H1 (cell line): ENCODE data around the gene RREB1. TPM values are rescaled to one million over a fixed set of nuclear protein-coding genes. Genes with fewer than 3 reads are reported as not detected.

Experiments
- CTCF ChIA-PET: fragments of 300-600 bp; sonication (Branson Sonifier 250); formaldehyde crosslinking; loops from one replicate; lab custom pipeline; 2021; ENCODE audit not compliant: partially characterized antibody; lab: Charles Lee
- POLR2A ChIA-PET: fragments of 300-600 bp; sonication (Branson Sonifier 250); formaldehyde crosslinking; loops from one replicate; lab custom pipeline; 2021; ENCODE audit warnings: inconsistent platforms; ENCODE audit not compliant: partially characterized antibody; lab: Charles Lee
- DNase-seq, 2 experiments: peaks; one replicate each; pipeline versions ENCODE4 v3.0.0 to v3.0.0-alpha.2; 2010 to 2022; ENCODE audit warnings: low spot score in 2 of 2, low read depth in 1 of 2, mixed read lengths in 1 of 2
- FAIRE-seq: peaks from 2 replicates; lab custom pipeline; 2011; peaks lifted over from hg19 to GRCh38; lab: Jason Lieb, UNC
- H2AFZ ChIP-seq: 2 replicates; pipeline ENCODE4 v1.8.1; 2012; ENCODE audit warnings: low read length, inconsistent platforms
- H2AK5ac ChIP-seq: 2 replicates; pipeline ENCODE4 v1.6.1; 2013; ENCODE audit warnings: low read depth, low read length
- H2BK120ac ChIP-seq: replicated peaks from 2 replicates; pipeline ENCODE3; 2013; ENCODE audit warnings: low read depth, low read length, inconsistent platforms
- H2BK12ac ChIP-seq: 2 replicates; pipeline ENCODE4 v1.6.1; 2013; ENCODE audit warnings: low read depth, low read length
- H2BK15ac ChIP-seq: 2 replicates; pipeline ENCODE4 v1.6.1; 2013; ENCODE audit warnings: low read length
- H2BK20ac ChIP-seq: 2 replicates; pipeline ENCODE4 v1.6.1; 2013; ENCODE audit warnings: low read length
- H2BK5ac ChIP-seq: 2 replicates; pipeline ENCODE4 v1.6.1; 2013; ENCODE audit warnings: low read depth, low read length
- H3K14ac ChIP-seq: 2 replicates; pipeline ENCODE4 v1.6.1; 2013; ENCODE audit warnings: inconsistent platforms; ENCODE audit not compliant: insufficient read length
- H3K18ac ChIP-seq: 2 replicates; pipeline ENCODE4 v1.6.1; 2013; ENCODE audit warnings: low read length; ENCODE audit errors: extremely low read depth
- H3K23ac ChIP-seq: 2 replicates; pipeline ENCODE4 v1.6.1; 2013; ENCODE audit warnings: inconsistent platforms; ENCODE audit not compliant: insufficient read length
- H3K23me2 ChIP-seq: 2 replicates; pipeline ENCODE4 v1.6.1; 2013; ENCODE audit warnings: low read depth, low read length
- H3K27ac ChIP-seq: 2 replicates; pipeline ENCODE4 v1.6.1; 2011; ENCODE audit warnings: low read depth, low read length, inconsistent platforms
- H3K27me3 ChIP-seq, 4 experiments: replicated peaks in 1 of 4; 1 replicate in 1 of 4; 2 replicates in 3 of 4; pipeline versions ENCODE4 v1.6.1 to v1.8.1; 2011 to 2013; ENCODE audit warnings: low read length in 3 of 4, mild to moderate bottlenecking in 3 of 4, inconsistent platforms in 2 of 4, mixed read lengths in 2 of 4, moderate library complexity in 1 of 4; ENCODE audit not compliant: control insufficient read depth in 3 of 4, insufficient read depth in 3 of 4; ENCODE audit errors: extremely low read depth in 1 of 4
- H3K36me3 ChIP-seq, 4 experiments: 2 replicates each; pipeline versions ENCODE4 v1.6.1 to v1.8.1; 2011 to 2013; ENCODE audit warnings: mild to moderate bottlenecking in 4 of 4, low read length in 3 of 4, moderate library complexity in 2 of 4, control low read depth in 1 of 4, inconsistent platforms in 1 of 4; ENCODE audit not compliant: insufficient read depth in 4 of 4, control insufficient read depth in 2 of 4
- H3K4ac ChIP-seq: replicated peaks from 2 replicates; pipeline ENCODE3; 2013; ENCODE audit warnings: low read length, low read depth, mixed read lengths, inconsistent platforms; ENCODE audit not compliant: insufficient read length
- H3K4me1 ChIP-seq, 4 experiments: replicated peaks in 1 of 4; 1 replicate in 1 of 4; 2 replicates in 3 of 4; pipeline versions ENCODE4 v1.6.1 to v1.8.1; 2011 to 2013; ENCODE audit warnings: low read length in 3 of 4, inconsistent platforms in 2 of 4, mixed read lengths in 1 of 4; ENCODE audit not compliant: insufficient read depth in 4 of 4, control insufficient read depth in 3 of 4
- H3K4me2 ChIP-seq, 2 experiments: 2 replicates each; pipeline versions ENCODE4 v1.6.1 to v1.8.1; 2011 to 2013; ENCODE audit warnings: low read depth in 2 of 2, low read length in 2 of 2, control low read depth in 1 of 2, inconsistent platforms in 1 of 2, mild to moderate bottlenecking in 1 of 2; ENCODE audit not compliant: insufficient read depth in 1 of 2
- H3K4me3 ChIP-seq, 4 experiments: fragments of 200-600, 300-600 bp in 1 of 4; sonication (generic), shearing (Covaris generic), sonication (Bioruptor Twin) in 1 of 4; 2 replicates each; pipeline versions ENCODE4 v1.5.1 to v1.8.1; 2011 to 2016; ENCODE audit warnings: low read length in 4 of 4, low read depth in 3 of 4, control low read depth in 2 of 4, inconsistent platforms in 2 of 4, mild to moderate bottlenecking in 2 of 4, mixed read lengths in 1 of 4, moderate library complexity in 1 of 4; ENCODE audit not compliant: insufficient read depth in 2 of 4; ENCODE audit errors: extremely low read depth in 1 of 4
- H3K56ac ChIP-seq: replicated peaks from 2 replicates; pipeline ENCODE3; 2013; ENCODE audit warnings: low read depth, mild to moderate bottlenecking, mixed read lengths, low read length, inconsistent platforms; ENCODE audit not compliant: insufficient read length
- H3K79me1 ChIP-seq: 2 replicates; pipeline ENCODE4 v1.6.1; 2013; ENCODE audit warnings: low read depth, low read length, control low read depth
- H3K79me2 ChIP-seq, 2 experiments: 2 replicates each; pipeline versions ENCODE4 v1.6.1 to v1.8.1; 2012 to 2013; ENCODE audit warnings: low read length in 2 of 2, mild to moderate bottlenecking in 2 of 2, inconsistent platforms in 1 of 2; ENCODE audit not compliant: insufficient read depth in 2 of 2, control insufficient read depth in 1 of 2
- H3K9ac ChIP-seq, 4 experiments: replicated peaks in 1 of 4; 1 replicate in 1 of 4; 2 replicates in 3 of 4; pipeline versions ENCODE4 v1.6.1 to v1.8.1; 2011 to 2013; ENCODE audit warnings: low read depth in 3 of 4, low read length in 3 of 4, control low read depth in 2 of 4, mild to moderate bottlenecking in 2 of 4, moderate library complexity in 2 of 4, inconsistent platforms in 1 of 4; ENCODE audit errors: extremely low read depth in 1 of 4
- H3K9me3 ChIP-seq, 2 experiments: 2 replicates each; pipeline versions ENCODE4 v1.6.1 to v1.8.1; 2012 to 2013; ENCODE audit warnings: mild to moderate bottlenecking in 2 of 2, moderate library complexity in 2 of 2, control low read depth in 1 of 2, inconsistent platforms in 1 of 2, low read depth in 1 of 2, low read length in 1 of 2, mixed read lengths in 1 of 2; ENCODE audit not compliant: insufficient read depth in 2 of 2
- H4K20me1 ChIP-seq, 2 experiments: replicated peaks in 1 of 2; 2 replicates each; pipeline versions ENCODE3 to v1.8.1; 2011 to 2013; ENCODE audit warnings: inconsistent platforms in 2 of 2, low read length in 2 of 2, mild to moderate bottlenecking in 1 of 2; ENCODE audit not compliant: insufficient read depth in 2 of 2, control insufficient read depth in 1 of 2
- H4K5ac ChIP-seq: 2 replicates; pipeline ENCODE4 v1.6.1; 2013; ENCODE audit warnings: low read length, low read depth, mixed read lengths, inconsistent platforms; ENCODE audit not compliant: insufficient read length
- H4K8ac ChIP-seq: 2 replicates; pipeline ENCODE4 v1.8.0; 2013; ENCODE audit warnings: mild to moderate bottlenecking, moderate library complexity, low read length, inconsistent platforms; ENCODE audit not compliant: insufficient read depth; ENCODE audit errors: extremely low read depth
- H4K91ac ChIP-seq: replicated peaks from 2 replicates; pipeline ENCODE3; 2013; ENCODE audit warnings: low read length, mixed read lengths, inconsistent platforms; ENCODE audit not compliant: insufficient read length
- BRCA1 ChIP-seq: IDR thresholded peaks from 2 replicates; pipeline ENCODE4 v1.6.1; 2012; ENCODE audit warnings: low read depth, low read length, improper control_type of control experiment
- CBX8 ChIP-seq: fragments of 300-800, 300-1000 bp; sonication (generic); IDR thresholded peaks from 2 replicates; pipeline ENCODE4 v1.7.1; 2016; ENCODE audit warnings: low read depth, low read length, borderline replicate concordance
- CEBPB ChIP-seq: IDR thresholded peaks from 2 replicates; pipeline ENCODE4 v1.6.1; 2012; ENCODE audit warnings: low read depth, low read length
- MAFK ChIP-seq: IDR thresholded peaks from 2 replicates; pipeline ENCODE4 v1.6.1; 2012; ENCODE audit warnings: low read depth, mild to moderate bottlenecking, improper control_type of control experiment, low read length
- NANOG ChIP-seq: IDR thresholded peaks from 2 replicates; pipeline ENCODE4 v1.6.1; 2011; ENCODE audit warnings: low read length, low read depth, mild to moderate bottlenecking, inconsistent platforms; ENCODE audit not compliant: insufficient read depth, poor library complexity, severe bottlenecking
- RAD21 ChIP-seq, 2 experiments: IDR thresholded peaks in 1 of 2; conservative IDR thresholded peaks in 1 of 2; 2 replicates each; pipeline ENCODE4 v1.6.1; 2011; ENCODE audit warnings: low read depth in 2 of 2, low read length in 2 of 2, improper control_type of control experiment in 1 of 2, inconsistent platforms in 1 of 2, mild to moderate bottlenecking in 1 of 2, moderate library complexity in 1 of 2
- SIRT6 ChIP-seq: IDR thresholded peaks from one replicate; pipeline ENCODE4 v1.7.1; 2012; ENCODE audit warnings: low read length, inconsistent platforms
- SP1 ChIP-seq: IDR thresholded peaks from 2 replicates; pipeline ENCODE4 v1.6.1; 2011; ENCODE audit warnings: low read depth, low read length
- WGBS, 2 experiments: shearing (Covaris generic) in 1 of 2; methylation state at CpG; one replicate each; pipeline versions ENCODE4 v1.1.6 to v1.1.7; 2013 to 2015; ENCODE audit warnings: low lambda C conversion rate in 2 of 2, mixed read lengths in 2 of 2, inconsistent platforms in 1 of 2, low coverage in 1 of 2, missing lambda C conversion rate in 1 of 2; ENCODE audit not compliant: insufficient replicate concordance in 2 of 2, insufficient coverage in 1 of 2, insufficient read length in 1 of 2; ENCODE audit errors: extremely low coverage in 1 of 2, missing lambda C conversion rate in 1 of 2; 5-methylcytosine and 5-hydroxymethylcytosine counted together
- polyA plus RNA-seq, 7 experiments: library from polyadenylated mRNA; depleted of rRNA in 3 of 7; stranded (reverse) in 5 of 7; unstranded in 2 of 7; fragments of >200 nt in 5 of 7; fragments of 200-250 nt in 2 of 7; gene quantifications; 1 replicate in 5 of 7; 2 replicates in 1 of 7; 4 replicates in 1 of 7; pipeline versions ENCODE4 v1.2.1 to v1.2.3, GENCODE V29; 2011 to 2013; ENCODE audit warnings: missing spikeins in 2 of 7, mixed read lengths in 2 of 7
- total RNA-seq: library from RNA; stranded (reverse); fragmentation: NEBNext Ultra II Directional; extraction: Animal tissue kit (Norgen Biotek cat#: 25700); gene quantifications from 2 replicates; pipeline ENCODE4 v1.2.1, GENCODE V29; 2021

RREB1 gene
- total and polyA plus RNA-seq, 2 of the 8 experiments (the other 6 are each of a cell fraction or from before 2014, with no cell fraction given) = 3.9 to 34.7 TPM

- H3K9me3 ChIP-seq = no peaks in the 10 kb centered on the region
- H4K91ac ChIP-seq = no peak overlapping the region
- DNase-seq (no peak), FAIRE-seq (no peak)
- H2AFZ ChIP-seq = no peak overlapping the region
- no peak overlapping the region for H3K23ac ChIP-seq
- H3K27ac ChIP-seq = no peak overlapping the region
- no peak overlapping the region for H2BK12ac ChIP-seq
- H3K18ac ChIP-seq = no peak overlapping the region
- H4K8ac ChIP-seq = no peak overlapping the region
- no peaks in the 10 kb centered on the region for H3K79me2 ChIP-seq
- H4K5ac ChIP-seq = no peak overlapping the region
- ChIA-PET CTCF (interaction anchor here (2.0 kb wide), 1 partner anchor 20 kb away, joined by 5 read pairs; no protein-coding TSS in a partner anchor), POLR2A (no interaction called here)
- H3K23me2 ChIP-seq = no peaks in the 10 kb centered on the region
- peaks cover 0 to 1% of the 10 kb centered on the region in 2 experiments for H4K20me1 ChIP-seq
- H3K4me3 ChIP-seq = no peak overlapping the region
- no peak overlapping the region for H2BK5ac ChIP-seq
- no peaks in the 10 kb centered on the region; the same call in 1 of the 2 replicates for H3K79me1 ChIP-seq
- H2BK20ac ChIP-seq = no peak overlapping the region
- peaks cover 17 to 84% (median 45%) of the 10 kb centered on the region in 4 experiments for H3K36me3 ChIP-seq
- H2BK15ac ChIP-seq = no peak overlapping the region
- no peak overlapping the region for H2BK120ac ChIP-seq
- H2AK5ac ChIP-seq = no peak overlapping the region
- H3K4me1 ChIP-seq = no peaks in the 10 kb centered on the region
- TF ChIP-seq CEBPB (no peak), SP1 (no peak), RAD21 (IDR thresholded peaks at IDR 0.05 in 1 of 2, conservative IDR thresholded peaks at IDR 0.05 in 1 of 2; ENCODE audit: low read depth in 2 of 2, low read length in 2 of 2) (no peak), BRCA1 (no peak), NANOG (no peak), CBX8 (no peak), SIRT6 (no peak), MAFK (no peak)
- H3K4me2 ChIP-seq = no peak overlapping the region
- no peak overlapping the region for H3K56ac ChIP-seq
- 97% methylated on average over 2 of the region's 2 CpGs; no CpG with 5 or more reads in 1 of the 2 experiments for WGBS, 2 experiments
- H3K4ac ChIP-seq = no peak overlapping the region
- H3K27me3 ChIP-seq = no peaks in the 10 kb centered on the region
- no peak overlapping the region for H3K14ac ChIP-seq
- H3K9ac ChIP-seq = no peak overlapping the region
These were observed 188.8 kb downstream of the RREB1 start for GRCh38 chr6:7296602-7297001.
